ENCODE results near the gene WDR45. TPM values are rescaled to one million over a fixed set of nuclear protein-coding genes. Genes with fewer than 3 reads are reported as not detected.

Gene WDR45
- total and polyA plus RNA-seq, 2 experiments from 2014 or later: 54.6 to 62.3 TPM

GRCh38 chrX:49106930-49107329 is 27.2 kb upstream of the WDR45 start:
- no peaks in the 10 kb centered on the region for H3K9me3 ChIP-seq (ENCODE audit: low read depth)
- DNase-seq (ENCODE audit: low read depth in 1 of 2, low spot score in 1 of 2): peak; percentile 22 to 58
- H3K27ac ChIP-seq: no peak overlapping the region
- no peaks in the 10 kb centered on the region for H3K4me1 ChIP-seq (ENCODE audit: low read depth)
- no peak overlapping the region for H3K4me3 ChIP-seq
- H3K36me3 ChIP-seq: no peaks in the 10 kb centered on the region
- TF ChIP-seq, protein P1, sequence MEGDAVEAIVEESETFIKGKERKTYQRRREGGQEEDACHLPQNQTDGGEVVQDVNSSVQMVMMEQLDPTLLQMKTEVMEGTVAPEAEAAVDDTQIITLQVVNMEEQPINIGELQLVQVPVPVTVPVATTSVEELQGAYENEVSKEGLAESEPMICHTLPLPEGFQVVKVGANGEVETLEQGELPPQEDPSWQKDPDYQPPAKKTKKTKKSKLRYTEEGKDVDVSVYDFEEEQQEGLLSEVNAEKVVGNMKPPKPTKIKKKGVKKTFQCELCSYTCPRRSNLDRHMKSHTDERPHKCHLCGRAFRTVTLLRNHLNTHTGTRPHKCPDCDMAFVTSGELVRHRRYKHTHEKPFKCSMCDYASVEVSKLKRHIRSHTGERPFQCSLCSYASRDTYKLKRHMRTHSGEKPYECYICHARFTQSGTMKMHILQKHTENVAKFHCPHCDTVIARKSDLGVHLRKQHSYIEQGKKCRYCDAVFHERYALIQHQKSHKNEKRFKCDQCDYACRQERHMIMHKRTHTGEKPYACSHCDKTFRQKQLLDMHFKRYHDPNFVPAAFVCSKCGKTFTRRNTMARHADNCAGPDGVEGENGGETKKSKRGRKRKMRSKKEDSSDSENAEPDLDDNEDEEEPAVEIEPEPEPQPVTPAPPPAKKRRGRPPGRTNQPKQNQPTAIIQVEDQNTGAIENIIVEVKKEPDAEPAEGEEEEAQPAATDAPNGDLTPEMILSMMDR (IDR thresholded peaks at IDR 0.05; ENCODE audit: low read depth, low read length): peak; percentile 50
- H3K27me3 ChIP-seq: no peaks in the 10 kb centered on the region

DNA sequence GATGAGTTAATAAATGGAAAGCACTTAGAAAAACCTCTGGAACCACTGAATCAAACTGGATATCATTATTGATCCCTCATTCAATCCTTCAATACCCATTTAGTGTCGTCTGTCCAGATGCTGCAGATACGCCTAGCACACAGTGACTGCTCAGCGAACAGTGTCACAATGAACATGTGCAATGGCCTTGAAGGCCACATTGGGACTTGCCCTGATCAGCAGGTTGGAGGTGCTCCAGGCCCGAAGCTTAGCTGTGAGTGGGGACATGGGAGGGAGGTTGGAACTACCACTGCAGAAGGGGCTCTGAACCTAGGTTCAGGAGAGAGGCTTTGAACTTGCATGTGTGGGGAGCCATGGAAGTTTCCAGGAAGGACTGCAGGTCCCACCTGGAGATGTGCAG is 26.6 kb upstream of the WDR45 start:
- no peak overlapping the region for H3K27ac ChIP-seq
- H3K9me3 ChIP-seq (ENCODE audit: low read depth): no peaks in the 10 kb centered on the region
- TF ChIP-seq, protein P1 (IDR thresholded peaks at IDR 0.05; ENCODE audit: low read depth, low read length): no peak
- H3K27me3 ChIP-seq: no peaks in the 10 kb centered on the region
- DNase-seq (ENCODE audit: low read depth in 1 of 2, low spot score in 1 of 2): no peak
- H3K36me3 ChIP-seq: no peaks in the 10 kb centered on the region
- H3K4me3 ChIP-seq: no peak overlapping the region
- no peaks in the 10 kb centered on the region for H3K4me1 ChIP-seq (ENCODE audit: low read depth)

DNA sequence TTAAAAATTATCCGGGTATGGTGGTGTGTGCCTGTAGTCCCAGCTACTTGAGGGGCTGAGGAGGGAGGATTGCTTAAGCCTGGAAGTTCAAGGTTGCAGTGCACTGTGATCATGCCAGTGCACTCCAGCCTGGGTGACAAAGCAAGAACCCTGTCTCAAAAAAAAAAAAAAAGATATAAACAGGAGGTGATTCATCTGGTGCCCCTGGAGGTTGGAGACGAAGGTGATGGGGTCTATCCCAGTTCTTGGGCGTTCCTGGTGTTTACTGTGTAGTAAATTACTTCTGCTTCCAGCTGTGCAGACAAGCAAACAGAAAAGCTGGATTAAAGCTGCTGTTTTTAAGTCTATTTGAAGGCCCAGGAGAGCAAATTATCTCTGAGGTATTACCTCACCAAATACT is 23.9 kb upstream of the WDR45 start:
- no peaks in the 10 kb centered on the region for H3K36me3 ChIP-seq
- H3K27ac ChIP-seq: no peak overlapping the region
- no peak overlapping the region for H3K4me3 ChIP-seq
- TF ChIP-seq, protein P1 (IDR thresholded peaks at IDR 0.05; ENCODE audit: low read depth, low read length): no peak
- H3K9me3 ChIP-seq (ENCODE audit: low read depth): no peaks in the 10 kb centered on the region
- no peaks in the 10 kb centered on the region for H3K27me3 ChIP-seq
- no peaks in the 10 kb centered on the region for H3K4me1 ChIP-seq (ENCODE audit: low read depth)
- no peak for DNase-seq (ENCODE audit: low read depth in 1 of 2, low spot score in 1 of 2)

DNA sequence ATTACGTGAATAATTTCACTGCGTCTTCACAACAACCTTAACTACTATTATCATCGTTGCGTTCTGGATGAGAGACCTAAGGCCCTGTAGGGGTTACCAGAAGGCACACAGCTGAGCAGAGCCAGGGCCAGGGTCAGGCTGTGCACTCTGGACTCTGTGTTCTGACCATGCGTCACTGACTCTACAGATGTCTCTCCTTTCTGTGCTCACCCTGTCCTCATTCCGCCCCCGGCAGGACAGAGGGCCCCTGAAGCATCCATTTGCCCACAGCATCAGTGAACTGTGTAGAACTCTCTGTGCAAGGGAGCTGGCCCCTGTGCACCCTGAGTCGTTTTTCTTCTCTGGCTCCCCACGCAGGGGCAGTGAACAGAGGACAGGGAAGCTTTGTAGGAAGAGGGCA is 22.5 kb upstream of the WDR45 start:
- H3K9me3 ChIP-seq (ENCODE audit: low read depth): no peaks in the 10 kb centered on the region

GRCh38 chrX:49101629-49101984 is 21.9 kb upstream of the WDR45 start:
- TF ChIP-seq, protein P1 (IDR thresholded peaks at IDR 0.05; ENCODE audit: low read depth, low read length): peak; percentile 10
- no peak for DNase-seq (ENCODE audit: low read depth in 1 of 2, low spot score in 1 of 2)
- peak overlapping the region; percentile 84 for H3K4me3 ChIP-seq

More for the DNA sequence above, 22.5 kb upstream of the WDR45 start:
- TF ChIP-seq, protein P1 (IDR thresholded peaks at IDR 0.05; ENCODE audit: low read depth, low read length): no peak
- H3K4me3 ChIP-seq: no peak overlapping the region
- no peaks in the 10 kb centered on the region for H3K36me3 ChIP-seq
- no peak for DNase-seq (ENCODE audit: low read depth in 1 of 2, low spot score in 1 of 2)
- no peaks in the 10 kb centered on the region for H3K27me3 ChIP-seq
- H3K27ac ChIP-seq: no peak overlapping the region
- no peaks in the 10 kb centered on the region for H3K4me1 ChIP-seq (ENCODE audit: low read depth)

More at GRCh38 chrX:49101629-49101984, 21.9 kb upstream of the WDR45 start:
- Histone ChIP-seq H3K9me3 (ENCODE audit: low read depth) (no peaks in the 10 kb centered on the region), H3K27me3 (no peaks in the 10 kb centered on the region), H3K27ac (no peak overlapping the region), H3K36me3 (no peaks in the 10 kb centered on the region), H3K4me1 (ENCODE audit: low read depth) (no peaks in the 10 kb centered on the region)
